ENCODE results near the gene RHOT2.

DNA sequence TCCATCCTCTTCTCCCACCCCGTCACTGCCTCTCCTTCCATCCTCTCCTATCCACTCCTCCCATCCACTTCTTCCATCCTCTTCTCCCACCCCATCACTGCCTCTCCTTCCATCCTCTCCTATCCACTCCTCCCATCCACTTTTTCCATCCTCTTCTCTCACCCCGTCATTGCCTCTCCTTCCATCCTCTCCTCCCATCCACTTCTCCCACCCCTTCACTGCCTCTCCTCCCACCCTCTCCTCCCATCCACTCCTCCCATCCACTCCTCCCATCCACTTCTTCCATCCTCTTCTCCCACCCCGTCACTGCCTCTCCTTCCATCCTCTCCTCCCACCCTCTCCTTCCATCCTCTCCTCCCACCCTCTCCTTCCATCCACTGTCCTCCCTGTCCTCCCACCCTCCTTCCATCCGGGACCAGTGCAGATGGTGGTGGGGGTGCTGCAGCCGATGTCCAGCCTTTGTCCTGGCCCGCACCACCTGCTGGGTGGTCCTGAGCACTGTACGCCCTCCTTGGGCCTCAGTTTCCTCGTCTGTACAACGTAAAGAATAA, 36.0 kb upstream of the RHOT2 start:
- TF ChIP-seq CTCF (IDR thresholded peaks at IDR 0.05), result no peak
- TF ChIP-seq POLR2A (IDR thresholded peaks at IDR 0.05), result no peak

All from lower leg skin (tissue), 3 donors.